ENCODE measurements around the gene EIF2AK2.
"Not testable (repeated sequence)": the region's sequence is repeated elsewhere in the genome, so short reads cannot be mapped to it uniquely, and the experiment has no call there.

EIF2AK2 gene

GRCh38 chr2:37156857-37157714, at the start of gene EIF2AK2:
Gene EIF2AK2, minus strand, starts transcription at chr2:37156980. Its CDS starts 9,174 bp downstream, at chr2:37147806.
- DNase-seq (ENCODE audit: low read depth in 2 of 2), result peak; percentile 70 to 75

- no peak for DNase-seq (ENCODE audit: low read depth in 2 of 2)
Measured at GRCh38 chr2:37205689-37206341, 49.0 kb upstream of the EIF2AK2 start.

GRCh38 chr2:37205071-37205661, 48.4 kb upstream of the EIF2AK2 start:
- DNase-seq (ENCODE audit: low read depth in 2 of 2), result not testable (repeated sequence)

GRCh38 chr2:37203708-37204107, 46.9 kb upstream of the EIF2AK2 start:
- no peak for DNase-seq (ENCODE audit: low read depth in 2 of 2)

- peak in 1 of 2 donors; percentile 20 for DNase-seq (ENCODE audit: low read depth in 2 of 2)
Measured at GRCh38 chr2:37201766-37202165, 45.0 kb upstream of the EIF2AK2 start.

GRCh38 chr2:37201208-37201607, 44.4 kb upstream of the EIF2AK2 start:
- DNase-seq (ENCODE audit: low read depth in 2 of 2), result no peak

- no peak for DNase-seq (ENCODE audit: low read depth in 2 of 2)
Measured at GRCh38 chr2:37198681-37199065, 41.9 kb upstream of the EIF2AK2 start.

- peak; percentile 82 to 83 for DNase-seq (ENCODE audit: low read depth in 2 of 2)
Measured at GRCh38 chr2:37196320-37197195, 39.8 kb upstream of the EIF2AK2 start, which contains the start of gene CEBPZOS. Gene CEBPZOS, plus strand, starts transcription at chr2:37196496. Its CDS starts 3,209 bp downstream, at chr2:37199705.

- DNase-seq (ENCODE audit: low read depth in 2 of 2), result not testable (repeated sequence)
Measured at GRCh38 chr2:37195862-37196319, 39.1 kb upstream of the EIF2AK2 start.

GRCh38 chr2:37192551-37192950, 35.8 kb upstream of the EIF2AK2 start:
- DNase-seq (ENCODE audit: low read depth in 2 of 2), result no peak

- DNase-seq (ENCODE audit: low read depth in 2 of 2), result no peak
Measured at GRCh38 chr2:37191747-37192146, 35.0 kb upstream of the EIF2AK2 start.

GRCh38 chr2:37191253-37191652, 34.5 kb upstream of the EIF2AK2 start:
- no peak for DNase-seq (ENCODE audit: low read depth in 2 of 2)

GRCh38 chr2:37190290-37190689, 33.5 kb upstream of the EIF2AK2 start:
- no peak for DNase-seq (ENCODE audit: low read depth in 2 of 2)

- no peak for DNase-seq (ENCODE audit: low read depth in 2 of 2)
Measured at GRCh38 chr2:37189452-37190153, 32.8 kb upstream of the EIF2AK2 start.

- DNase-seq (ENCODE audit: low read depth in 2 of 2), result no peak
Measured at GRCh38 chr2:37188570-37188969, 31.8 kb upstream of the EIF2AK2 start, which contains the start of gene SULT6B1. Gene SULT6B1, minus strand, starts transcription at chr2:37188670. Its CDS starts 30 bp downstream, at chr2:37188640.

- no peak for DNase-seq (ENCODE audit: low read depth in 2 of 2)
Measured at GRCh38 chr2:37181726-37182684, 25.2 kb upstream of the EIF2AK2 start.

GRCh38 chr2:37180640-37181039, 23.9 kb upstream of the EIF2AK2 start:
- no peak for DNase-seq (ENCODE audit: low read depth in 2 of 2)

GRCh38 chr2:37180006-37180639, 23.3 kb upstream of the EIF2AK2 start:
- DNase-seq (ENCODE audit: low read depth in 2 of 2), result no peak

GRCh38 chr2:37173741-37174140, 17.0 kb upstream of the EIF2AK2 start:
- DNase-seq (ENCODE audit: low read depth in 2 of 2), result no peak
